HL-60/S4 (cell line): ENCODE results near the gene NXN.
"Not testable (repeated sequence)": the region's sequence is repeated elsewhere in the genome, so short reads cannot be mapped to it uniquely, and the experiment has no call there.

Experiments used
- in situ Hi-C: fragments of 300-500 bp; cut with MboI; formaldehyde crosslinking; loops from 2 replicates; pipeline ENCODE4 v1.14.3; 2022; ENCODE audit warnings: low sequenced_read_pairs

The NXN gene

DNA sequence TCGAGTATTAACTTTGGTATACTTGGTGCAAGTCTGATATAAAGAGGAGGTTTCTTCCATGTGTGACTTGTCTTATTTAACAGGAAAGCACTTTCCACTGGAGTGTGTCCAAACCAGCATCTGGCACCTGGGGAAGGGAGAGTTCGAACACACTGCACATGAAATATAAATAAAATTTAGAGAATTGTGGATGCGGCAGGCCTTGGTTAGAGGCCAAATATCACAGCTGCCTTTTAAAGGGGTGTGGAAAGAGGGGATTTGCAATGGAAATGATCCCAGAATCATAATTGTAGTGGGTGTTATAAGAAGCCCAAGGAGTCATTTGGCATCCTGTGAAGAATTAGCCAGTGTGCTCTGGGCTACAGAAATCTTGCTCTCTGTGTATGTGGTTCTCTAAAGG is 4.3 kb upstream of the NXN start:
- in situ Hi-C loops: loop anchor here (25.0 kb wide), 1 partner anchor 247 kb away; the partner anchor contains the start of gene TLCD3A

DNA sequence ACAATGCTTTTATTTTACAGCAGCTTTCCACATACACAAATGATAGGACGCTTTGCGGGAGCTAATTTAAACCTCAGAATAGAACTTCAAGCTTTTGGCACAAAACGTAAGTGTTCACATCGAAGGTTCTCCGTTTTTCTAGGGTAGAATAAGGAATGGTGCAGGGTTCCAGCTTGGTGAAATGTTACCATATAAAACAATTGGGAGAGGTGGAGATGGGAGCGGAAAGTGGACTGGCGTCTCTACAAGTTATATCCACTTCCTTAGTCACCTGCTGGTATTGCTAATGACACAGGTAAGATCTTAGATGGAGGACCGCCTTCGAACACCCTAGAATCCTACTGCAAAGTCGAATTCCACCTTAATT is 1.7 kb upstream of the NXN start:
- in situ Hi-C loops: loop anchor here (25.0 kb wide), 1 partner anchor 244 kb away; the partner anchor contains the start of gene TLCD3A

DNA sequence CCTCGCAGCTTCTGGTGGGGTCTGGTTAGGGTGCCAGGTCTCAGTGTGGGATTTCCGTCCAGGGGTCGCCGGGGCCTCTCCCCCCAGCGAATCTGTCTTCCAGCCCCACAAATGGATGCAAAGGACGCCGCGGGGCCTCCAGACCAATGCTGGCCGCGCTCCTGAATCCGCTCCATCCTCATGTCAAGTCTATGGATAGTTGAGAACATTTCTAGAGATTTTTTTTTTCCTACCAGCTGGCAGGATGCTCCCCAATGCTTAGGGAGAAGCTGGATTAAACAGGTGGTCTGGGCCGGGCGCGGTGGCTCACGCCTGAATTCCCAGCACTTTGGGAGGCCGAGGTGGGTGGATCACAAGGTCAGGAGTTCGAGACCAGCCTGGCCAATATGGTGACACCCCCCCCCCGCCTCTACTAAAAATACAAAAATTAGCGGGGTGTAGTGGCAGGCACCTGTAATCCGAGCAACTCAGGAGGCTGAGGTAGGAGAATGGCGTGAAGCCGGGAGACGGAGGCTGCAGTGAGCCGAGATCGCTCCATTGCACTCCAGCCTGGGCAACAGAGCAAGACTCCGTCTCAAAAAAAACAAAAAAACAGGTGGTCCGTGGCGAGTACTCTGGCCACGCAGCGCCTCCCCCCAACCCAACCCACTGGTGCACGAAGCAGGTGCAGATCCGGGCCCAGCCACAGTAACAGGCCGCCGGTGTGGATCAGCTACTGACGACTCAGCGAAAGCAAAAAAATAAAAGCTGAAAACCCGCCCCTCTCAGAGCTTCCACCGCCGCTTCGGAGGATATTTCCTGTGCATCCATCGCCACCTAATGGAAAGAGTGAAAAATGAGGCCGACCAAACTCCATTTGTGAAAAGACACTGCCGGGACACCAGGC is 1.1 kb upstream of the NXN start:
- in situ Hi-C loops: loop anchor here (25.0 kb wide), 1 partner anchor 243 kb away; the partner anchor contains the start of gene TLCD3A

DNA sequence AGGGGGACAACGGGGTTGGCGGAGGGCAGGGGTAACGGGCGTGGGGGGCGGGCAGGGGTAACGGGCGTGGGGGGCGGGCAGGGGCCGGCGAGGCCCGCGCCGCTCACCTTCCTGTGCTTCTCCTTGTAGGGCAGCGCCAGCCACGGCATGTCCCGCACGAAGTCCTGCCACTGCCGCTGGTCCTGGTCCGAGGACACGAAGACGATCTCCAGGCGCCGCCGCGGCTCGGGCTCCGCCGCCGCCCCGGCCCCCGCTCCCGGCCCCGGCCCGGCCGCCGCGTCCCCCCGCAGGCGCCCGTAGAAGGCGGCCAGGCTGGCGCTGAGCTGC is 401 bp downstream of the NXN start:
- in situ Hi-C loops: loop anchor here (25.0 kb wide), 1 partner anchor 242 kb away; the partner anchor contains the start of gene TLCD3A

DNA sequence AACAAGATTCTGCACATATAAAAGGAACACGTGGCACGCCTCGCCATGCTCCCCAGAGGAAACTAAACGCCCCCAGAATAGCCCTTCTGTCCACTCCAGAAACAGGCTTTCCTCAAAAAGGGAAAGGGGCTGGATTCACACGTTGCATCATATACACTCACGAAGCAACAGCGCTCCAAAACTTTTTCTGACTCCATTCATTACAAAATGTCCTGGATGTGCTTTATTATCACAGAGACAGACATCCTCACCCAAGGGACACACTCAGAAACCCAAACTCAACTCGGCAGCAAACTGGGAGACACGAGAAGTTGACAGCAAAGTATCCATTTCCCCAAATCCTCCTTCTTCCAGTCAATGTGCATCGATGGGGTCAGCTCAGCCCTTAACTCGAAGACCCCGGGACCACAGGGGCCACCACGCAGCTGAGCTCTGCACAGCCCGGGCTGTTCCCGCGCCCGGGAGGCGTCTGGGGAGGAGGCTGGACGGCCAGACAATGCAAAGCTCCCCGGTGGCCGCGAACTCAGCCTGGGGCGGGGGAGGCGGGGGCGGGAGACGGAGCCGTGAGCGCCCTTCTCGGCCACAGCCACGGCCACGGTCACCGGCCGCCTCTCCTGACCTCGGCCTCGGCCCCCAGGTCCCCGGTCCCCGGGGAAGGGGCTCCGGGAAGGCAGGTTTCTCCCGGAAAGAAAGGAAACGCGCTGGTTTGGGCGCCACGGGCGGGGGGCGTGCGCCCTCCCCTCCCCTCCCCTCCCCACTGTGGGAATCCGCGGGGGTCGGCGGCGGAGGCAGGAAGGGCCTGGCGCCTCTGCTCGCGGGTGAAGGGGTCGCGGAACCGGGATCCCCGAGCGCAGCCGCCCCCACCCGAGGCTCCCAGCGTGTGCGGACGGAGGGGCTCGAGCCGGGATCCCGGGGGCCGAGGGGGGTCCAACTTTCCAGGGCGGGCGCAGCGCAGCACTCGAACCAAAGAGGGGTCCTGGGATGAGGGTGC is 1.2 kb downstream of the NXN start:
- in situ Hi-C loops: loop anchor here (25.0 kb wide), 1 partner anchor 241 kb away; the partner anchor contains the start of gene TLCD3A

DNA sequence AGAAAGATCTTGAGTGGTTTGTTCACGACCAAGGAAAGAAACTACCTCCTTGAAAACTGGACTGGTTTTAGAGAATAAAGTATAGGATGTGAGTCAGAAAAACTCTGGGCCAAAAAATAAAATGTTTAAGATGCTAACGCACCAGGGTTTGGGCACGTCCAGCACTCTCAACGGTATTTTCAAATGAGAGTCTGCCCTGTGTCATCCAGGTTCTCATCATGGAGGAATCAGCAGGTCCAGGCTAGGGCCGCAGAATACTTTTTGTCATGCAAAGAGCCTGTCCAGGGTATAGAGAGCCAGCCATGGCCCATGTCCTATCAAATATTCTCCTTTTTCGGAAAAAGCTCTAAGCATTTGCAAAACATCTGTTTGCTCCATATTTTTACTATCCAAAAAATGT is 2.4 kb downstream of the NXN start:
- in situ Hi-C loops: loop anchor here (25.0 kb wide), 1 partner anchor 240 kb away; the partner anchor contains the start of gene TLCD3A

DNA sequence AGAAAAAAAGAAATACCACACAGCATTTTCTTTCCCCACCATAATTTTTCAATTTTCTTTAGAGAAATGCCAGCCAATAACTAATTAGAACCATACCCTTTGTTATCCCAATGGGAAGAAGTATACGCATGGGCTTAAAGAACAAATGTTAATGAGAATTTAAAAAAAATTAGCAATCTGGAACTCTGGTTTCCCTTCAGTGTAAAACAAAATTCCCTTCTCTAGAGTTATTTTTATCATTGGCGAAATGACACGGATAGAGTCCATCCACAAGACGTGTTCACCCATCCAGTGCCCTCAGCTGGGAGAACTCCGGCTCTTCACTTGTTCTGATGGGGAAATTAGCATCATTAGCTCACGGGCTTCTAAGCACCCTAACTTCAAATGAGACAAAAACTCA is 3.3 kb downstream of the NXN start:
- in situ Hi-C loops: loop anchor here (25.0 kb wide), 1 partner anchor 239 kb away; the partner anchor contains the start of gene TLCD3A

DNA sequence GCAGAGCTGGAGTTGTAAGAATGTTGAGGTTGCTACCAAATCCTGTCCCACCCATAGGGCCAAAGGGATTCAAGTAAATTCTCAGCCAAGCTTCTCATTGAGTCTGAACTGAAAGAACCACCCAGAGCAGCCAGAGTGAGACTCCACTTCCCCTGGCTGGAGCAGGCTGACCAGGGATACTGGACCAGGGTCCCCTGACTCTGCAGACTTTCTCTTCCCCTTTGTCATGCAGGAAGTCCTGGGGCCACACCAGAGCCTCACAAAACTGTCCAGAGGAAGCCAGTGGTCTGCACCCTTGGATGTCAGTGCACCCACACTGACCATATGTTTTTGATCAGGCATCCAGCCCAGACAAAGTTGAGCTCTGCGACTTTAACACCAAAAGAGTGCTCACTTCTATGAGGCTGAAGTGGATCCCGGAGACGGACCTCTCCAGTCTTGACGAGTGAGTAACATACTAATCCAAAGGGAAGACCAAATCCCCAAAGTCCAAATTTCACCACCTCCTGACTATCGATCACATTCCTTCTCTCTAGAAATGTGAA is 4.1 kb downstream of the NXN start:
- in situ Hi-C loops: loop anchor here (25.0 kb wide), 1 partner anchor 238 kb away; the partner anchor contains the start of gene TLCD3A

DNA sequence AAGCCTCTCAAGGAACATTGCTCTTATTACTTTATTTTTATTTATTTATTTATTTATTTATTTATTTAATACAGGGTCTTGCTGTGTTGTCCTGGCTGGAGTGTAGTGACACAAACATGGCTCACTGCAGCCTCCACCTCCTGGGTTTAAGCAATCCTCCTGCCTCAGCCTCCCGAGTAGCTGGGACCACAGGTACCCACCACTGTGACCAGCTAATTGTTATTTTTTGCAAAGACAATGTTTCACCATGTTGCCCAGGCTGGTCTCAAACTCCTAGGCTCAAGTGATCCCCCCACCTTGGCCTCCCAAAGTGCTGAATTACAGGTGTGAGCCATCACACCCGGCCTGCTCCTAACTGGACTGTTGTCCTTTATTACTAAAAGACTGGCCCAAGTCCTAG is 4.8 kb downstream of the NXN start:
- in situ Hi-C loops: loop anchor here (25.0 kb wide), 1 partner anchor 237 kb away; the partner anchor contains the start of gene TLCD3A

DNA sequence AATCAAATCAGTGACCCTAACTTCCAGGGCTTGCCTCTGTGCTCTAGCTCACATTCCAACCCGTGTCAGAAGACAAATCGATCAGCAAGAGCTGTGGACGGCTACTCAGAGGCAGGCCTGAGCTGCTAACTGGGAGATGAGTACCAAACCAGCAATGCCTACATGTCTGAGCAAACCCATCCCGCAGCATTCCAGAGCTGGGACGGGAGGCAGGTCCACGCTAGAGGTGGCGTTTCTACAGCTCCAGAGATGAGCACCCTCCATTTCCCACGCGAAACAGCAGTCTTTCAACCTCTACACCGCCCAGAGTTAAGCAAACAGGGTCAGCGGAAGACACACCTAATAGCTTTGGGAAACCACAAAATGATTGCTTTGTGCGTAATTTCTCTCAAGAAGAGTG is 6.5 kb downstream of the NXN start:
- in situ Hi-C loops: no loop called here

DNA sequence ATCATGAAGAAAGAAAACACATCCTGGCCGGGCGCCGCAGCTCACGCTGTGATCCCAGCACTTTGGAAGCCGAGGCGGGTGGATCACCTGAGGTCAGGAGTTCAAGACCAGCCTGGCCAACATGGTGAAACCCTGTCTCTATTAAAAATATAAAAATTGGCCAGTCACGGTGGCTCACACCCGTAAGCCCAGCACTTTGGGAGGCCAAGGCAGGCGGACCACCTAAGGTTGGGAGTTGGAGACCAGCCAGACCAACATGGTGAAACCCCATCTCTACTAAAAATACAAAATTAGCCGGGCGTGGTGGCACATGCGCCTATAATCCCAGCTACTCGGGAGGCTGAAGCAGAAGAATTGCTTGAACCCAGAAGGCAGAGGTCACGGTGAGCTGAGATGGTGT is 7.7 kb downstream of the NXN start:
- in situ Hi-C loops: not testable (repeated sequence)

DNA sequence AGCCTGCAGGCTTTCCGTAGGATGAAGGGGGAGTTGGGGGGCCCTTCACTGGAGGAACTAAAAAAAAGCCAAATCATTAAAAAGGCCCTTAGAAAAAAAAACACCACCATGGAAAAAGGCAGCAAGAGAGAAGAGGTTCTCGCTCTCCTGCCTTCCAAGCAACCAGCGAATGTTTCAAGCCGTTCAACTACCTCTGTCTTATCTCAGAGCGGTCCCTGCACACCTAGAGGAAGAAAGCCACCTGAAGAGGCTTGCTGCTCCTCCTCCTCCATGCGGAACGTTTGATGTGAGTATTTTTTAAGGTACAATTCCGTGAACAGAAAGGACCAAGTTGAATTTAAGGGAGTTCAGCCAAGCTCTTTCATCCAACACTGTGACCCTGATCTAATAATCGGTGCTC is 9.2 kb downstream of the NXN start:
- in situ Hi-C loops: no loop called here

DNA sequence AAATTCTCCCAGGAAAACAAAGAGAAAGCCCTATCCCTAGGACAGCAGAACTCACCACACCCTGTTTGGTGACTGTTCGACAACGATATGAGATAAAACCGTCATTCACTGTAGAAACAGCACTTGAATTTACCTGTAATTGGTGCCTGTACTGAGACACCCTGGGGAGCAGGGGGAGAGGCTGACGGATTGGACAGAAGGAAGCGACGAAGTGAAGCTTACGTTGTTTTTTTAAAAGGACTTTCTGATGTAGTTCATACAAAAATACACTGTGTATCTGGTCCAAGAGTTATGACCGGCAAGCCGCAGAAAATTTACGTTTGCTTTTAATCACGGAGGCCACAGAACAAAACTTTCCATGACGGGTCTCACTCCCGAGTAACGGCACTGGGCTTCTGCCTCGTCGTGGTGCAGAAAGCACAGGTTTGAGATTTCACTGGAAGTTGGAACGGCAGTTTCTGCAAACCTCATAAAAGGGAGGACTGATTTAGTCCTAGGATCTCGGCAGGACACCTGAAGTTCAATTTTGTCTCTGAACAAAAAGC is 9.7 kb downstream of the NXN start:
- in situ Hi-C loops: no loop called here

DNA sequence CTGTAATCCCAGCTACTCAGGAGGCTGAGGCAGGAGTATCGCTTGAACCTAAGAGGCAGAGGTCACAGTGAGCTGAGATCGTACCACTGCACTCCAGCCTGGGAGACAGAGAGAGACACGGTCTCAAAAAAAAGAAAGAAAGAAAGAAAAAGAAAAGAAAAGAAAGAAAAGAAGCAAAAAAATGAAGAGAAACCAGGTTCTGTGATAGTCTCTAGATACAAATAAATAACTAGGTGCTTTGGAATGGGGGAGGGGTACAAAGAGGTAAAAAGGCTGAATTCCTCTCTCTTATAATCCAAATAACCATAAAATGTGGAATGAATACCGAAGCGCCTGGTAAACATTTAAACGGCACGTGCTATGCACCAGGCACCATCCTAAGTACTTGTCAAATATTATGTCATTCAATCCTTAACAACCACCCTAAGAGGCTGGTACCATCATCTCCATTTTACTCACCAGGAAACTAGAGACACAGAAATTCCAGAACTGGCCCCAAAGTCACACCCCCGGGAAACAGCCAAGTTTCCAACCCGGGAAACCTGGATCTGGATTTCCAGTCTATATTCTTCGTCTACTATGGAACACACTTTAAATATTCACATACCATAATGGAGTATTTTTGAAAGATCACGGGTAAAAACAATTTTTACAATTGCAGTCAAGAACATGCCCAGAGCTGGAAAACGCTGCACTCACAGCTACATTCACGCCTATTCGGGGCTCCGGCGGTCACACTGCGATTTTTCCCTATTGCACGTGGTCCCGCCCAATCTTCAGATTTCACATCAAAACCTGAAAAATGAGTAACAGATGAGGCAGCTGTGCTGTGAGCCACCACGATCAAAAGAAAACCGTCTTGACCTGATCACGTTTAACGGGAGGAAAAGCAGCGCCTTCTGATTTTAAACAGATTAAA is 10.5 kb downstream of the NXN start:
- in situ Hi-C loops: no loop called here

DNA sequence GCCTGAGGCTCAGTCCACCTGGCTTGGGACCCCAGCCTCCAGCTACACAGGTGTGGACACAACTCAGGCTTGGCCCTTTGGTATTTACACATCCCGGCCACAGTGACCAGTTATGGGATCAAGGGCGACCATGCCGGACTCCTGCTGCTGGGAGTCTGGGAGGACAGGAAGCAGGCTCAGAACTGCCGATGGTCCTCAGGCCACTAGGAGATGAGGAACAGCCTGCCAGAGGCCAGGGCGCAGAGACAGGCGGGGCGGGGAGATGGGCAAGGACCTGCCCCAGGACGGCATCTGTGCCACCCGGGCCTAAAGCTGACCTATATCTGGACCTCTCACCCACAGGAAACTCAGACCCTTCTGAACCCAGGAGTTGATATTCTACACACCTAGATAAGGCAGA is 12.5 kb downstream of the NXN start:
- in situ Hi-C loops: no loop called here

DNA sequence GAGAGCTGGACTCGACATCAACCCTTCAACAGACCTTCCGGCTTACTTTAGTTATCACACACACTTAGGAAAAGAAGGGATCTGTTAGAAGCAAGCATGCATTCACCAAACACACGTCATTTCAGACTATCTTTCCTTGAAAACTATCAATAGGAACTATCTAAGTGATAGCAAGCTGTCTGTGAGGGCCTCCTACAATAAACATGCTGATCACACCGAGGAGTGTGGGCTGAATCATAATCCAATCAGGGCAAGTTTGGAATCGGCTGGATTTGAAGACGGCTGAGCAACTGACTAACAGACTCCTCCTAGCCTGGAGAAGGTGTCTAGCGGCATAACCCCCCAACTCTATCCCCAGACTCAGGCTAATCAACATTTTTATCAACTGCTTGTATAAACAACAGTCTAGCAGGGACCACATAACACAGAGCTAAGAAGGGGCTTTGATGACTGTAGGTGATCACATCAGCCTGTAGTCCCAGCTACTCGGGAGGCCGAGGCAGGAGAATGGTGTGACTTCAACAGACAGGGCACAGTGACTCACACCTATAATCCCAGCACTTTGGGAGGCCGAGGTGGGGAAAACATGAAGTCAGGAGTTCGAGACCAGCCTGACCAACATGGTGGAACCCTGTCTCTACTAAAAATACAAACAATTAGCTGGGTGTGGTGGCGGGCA is 14.1 kb downstream of the NXN start:
- in situ Hi-C loops: no loop called here

DNA sequence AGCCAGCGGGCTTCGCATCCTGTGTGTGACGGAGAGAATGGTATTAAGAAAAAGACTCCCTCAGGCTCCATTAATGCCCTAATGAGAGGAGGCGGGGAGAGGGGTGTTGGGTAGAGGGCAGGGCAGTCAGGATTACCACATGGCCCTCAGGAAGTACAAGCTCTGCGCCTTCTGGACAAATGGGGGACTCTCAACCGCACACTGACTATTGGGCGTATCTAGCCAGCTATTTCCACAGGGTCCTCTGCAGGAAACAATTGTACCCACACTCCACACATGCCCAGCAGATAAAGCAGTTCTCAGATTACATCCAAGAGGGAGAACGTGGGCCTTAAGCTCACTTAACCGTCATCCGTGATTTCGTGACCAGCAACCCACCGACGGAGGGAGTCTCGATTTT is 14.7 kb downstream of the NXN start:
- in situ Hi-C loops: no loop called here

DNA sequence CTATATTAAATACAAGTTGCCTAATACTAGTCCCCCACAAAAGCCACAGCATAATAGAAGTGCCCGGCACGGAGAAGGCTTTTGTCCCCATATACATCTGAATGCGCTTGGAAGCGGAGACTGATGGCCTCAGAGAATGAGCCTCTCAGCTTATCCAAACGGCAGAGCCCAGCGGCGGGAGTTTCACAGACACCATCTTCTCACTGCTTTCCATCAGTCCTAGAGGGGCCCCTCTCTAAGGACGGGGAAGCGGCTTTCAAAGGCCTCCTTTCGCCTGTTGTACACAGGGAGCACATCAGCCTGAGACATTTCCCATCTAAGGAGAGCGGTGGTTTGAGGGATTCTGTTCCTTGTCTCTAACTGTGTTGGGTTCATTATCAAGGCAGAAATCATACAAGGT is 16.9 kb downstream of the NXN start:
- in situ Hi-C loops: no loop called here

DNA sequence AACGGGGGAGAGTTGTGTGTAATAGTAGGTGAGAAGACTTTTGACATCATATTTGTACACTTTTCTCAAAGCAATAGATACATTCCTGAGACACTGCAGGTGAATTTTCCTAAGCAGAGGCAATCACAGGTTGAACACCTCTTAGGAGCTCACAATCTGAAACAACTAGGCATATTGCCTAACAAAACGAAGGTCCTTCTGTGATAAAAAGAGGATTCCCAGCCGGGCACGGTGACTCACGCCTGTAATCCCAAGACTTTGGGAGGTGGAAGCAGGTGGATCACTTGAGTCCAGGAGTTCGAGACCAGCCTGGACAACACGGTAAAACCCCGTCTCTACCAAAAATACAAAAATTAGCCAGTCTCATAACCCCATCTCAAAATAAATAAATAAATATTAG is 17.4 kb downstream of the NXN start:
- in situ Hi-C loops: no loop called here
